AG20443 (cell line): ENCODE data around the gene NHS.
"Not testable (repeated sequence)": the region's sequence is repeated elsewhere in the genome, so short reads cannot be mapped to it uniquely, and the experiment has no call there.

ENCODE experiments used
- DNase-seq: peaks from one replicate; pipeline ENCODE4 v3.0.0; 2012; ENCODE audit warnings: low spot score, mixed read lengths

The NHS gene

GRCh38 chrX:17496407-17496806 lies 121.4 kb downstream of the NHS start:
- DNase-seq: no peak

GRCh38 chrX:17497193-17497592 lies 122.2 kb downstream of the NHS start:
- DNase-seq: no peak

GRCh38 chrX:17499512-17499911 lies 124.5 kb downstream of the NHS start:
- DNase-seq: no peak

GRCh38 chrX:17500145-17500579 lies 125.2 kb downstream of the NHS start:
- peak; percentile 39 for DNase-seq

- DNase-seq: no peak
Measured at GRCh38 chrX:17501746-17502145, 126.7 kb downstream of the NHS start.

- DNase-seq: not testable (repeated sequence)
Measured at GRCh38 chrX:17506352-17506751, 131.4 kb downstream of the NHS start.

GRCh38 chrX:17511556-17511955 lies 136.6 kb downstream of the NHS start:
- DNase-seq: peak; percentile 18

GRCh38 chrX:17519358-17519757 lies 144.4 kb downstream of the NHS start:
- peak; percentile 63 for DNase-seq

GRCh38 chrX:17520016-17520615 lies 145.1 kb downstream of the NHS start:
- peak; percentile 19 for DNase-seq

- peak; percentile 62 for DNase-seq
Measured at GRCh38 chrX:17521871-17522693, 147.1 kb downstream of the NHS start.

- DNase-seq: peak; percentile 8
Measured at GRCh38 chrX:17525266-17525665, 150.3 kb downstream of the NHS start.

GRCh38 chrX:17525762-17526555 lies 151.0 kb downstream of the NHS start:
- peak; percentile 22 for DNase-seq

- DNase-seq: no peak
Measured at GRCh38 chrX:17527135-17527701, 152.2 kb downstream of the NHS start.

- no peak for DNase-seq
Measured at GRCh38 chrX:17527922-17528321, 152.9 kb downstream of the NHS start.

GRCh38 chrX:17529151-17529745 lies 154.2 kb downstream of the NHS start:
- no peak for DNase-seq

- DNase-seq: no peak
Measured at GRCh38 chrX:17531500-17531899, 156.5 kb downstream of the NHS start.

- peak; percentile 21 for DNase-seq
Measured at GRCh38 chrX:17535229-17535628, 160.2 kb downstream of the NHS start.

- no peak for DNase-seq
Measured at GRCh38 chrX:17537723-17538243, 162.8 kb downstream of the NHS start.

GRCh38 chrX:17542123-17542522 lies 167.1 kb downstream of the NHS start:
- DNase-seq: no peak

GRCh38 chrX:17544821-17545220 lies 169.8 kb downstream of the NHS start:
- no peak for DNase-seq

GRCh38 chrX:17546356-17546755 lies 171.4 kb downstream of the NHS start:
- no peak for DNase-seq

GRCh38 chrX:17547658-17548057 lies 172.7 kb downstream of the NHS start:
- peak; percentile 44 for DNase-seq
